ENCODE data around the gene KAT6B. TPM values are rescaled to one million over a fixed set of nuclear protein-coding genes. Genes with fewer than 3 reads are reported as not detected.
"Not testable (repeated sequence)": the region's sequence is repeated elsewhere in the genome, so short reads cannot be mapped to it uniquely, and the experiment has no call there.

The KAT6B gene
- polyA plus RNA-seq, 1 donor from 2014 or later, result 11.5 TPM

DNA sequence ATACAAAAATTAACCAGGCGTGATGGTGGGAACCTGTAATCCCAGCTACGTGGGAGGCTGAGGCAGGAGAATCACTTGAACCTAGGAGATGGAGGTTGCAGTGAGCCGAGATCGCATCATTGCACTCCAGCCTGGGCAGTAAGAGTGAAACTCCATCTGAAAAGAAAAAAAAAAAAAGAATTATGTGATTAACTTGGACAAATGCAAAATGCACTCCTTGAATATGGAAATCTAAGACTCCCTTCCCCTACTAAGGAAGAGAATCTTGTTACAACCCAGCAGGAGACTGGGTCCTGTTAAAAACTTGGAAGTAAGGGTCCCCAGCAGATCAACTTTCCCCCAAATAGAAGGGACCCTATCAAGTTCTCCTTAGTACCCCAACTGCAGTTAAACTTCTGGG lies 44.5 kb upstream of the KAT6B start:
- H2AFZ ChIP-seq (ENCODE audit: low read depth, low read length); H3K9me3 ChIP-seq (ENCODE audit: low read length); H3K27ac ChIP-seq (ENCODE audit: low read length); H3K4me3 ChIP-seq (ENCODE audit: low read length); H4K20me1 ChIP-seq (ENCODE audit: insufficient read depth); H3K36me3 ChIP-seq (ENCODE audit: insufficient read depth, low read length); H3K79me2 ChIP-seq (replicated peaks; ENCODE audit: insufficient read depth, low read length); H3K9ac ChIP-seq (ENCODE audit: low read length); H3K27me3 ChIP-seq (ENCODE audit: insufficient read depth, low read depth, low read length); H3K9me2 ChIP-seq (ENCODE audit: insufficient read depth, low read length); H3F3A ChIP-seq (ENCODE audit: insufficient read depth, low read length, poor library complexity, severe bottlenecking); H3K4me2 ChIP-seq (ENCODE audit: low read length): not testable (repeated sequence)

DNA sequence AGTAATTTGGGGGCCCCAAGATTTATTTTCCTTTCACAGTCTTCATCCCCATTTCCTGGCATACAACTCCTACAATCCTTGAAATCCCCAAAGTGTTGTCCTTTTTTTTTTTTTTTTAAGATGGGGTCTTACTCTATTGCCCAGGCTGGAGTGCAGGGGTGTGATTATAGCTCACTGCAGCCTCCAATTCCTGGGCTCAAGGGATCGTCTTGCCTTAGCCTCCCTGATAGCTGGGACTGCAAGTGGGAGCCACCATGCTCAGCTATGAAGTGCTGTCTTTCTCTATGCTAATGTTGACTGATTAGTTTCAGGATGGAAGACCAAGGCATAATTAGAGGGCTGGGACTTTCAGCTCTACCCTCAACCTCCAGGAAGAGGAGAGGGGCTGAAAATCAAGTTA lies 41.9 kb upstream of the KAT6B start:
- Histone ChIP-seq H3K27ac (ENCODE audit: low read length) (no peak overlapping the region), H3K4me3 (ENCODE audit: low read length) (no peak overlapping the region), H3F3A (ENCODE audit: insufficient read depth, low read length, poor library complexity, severe bottlenecking) (no peaks in the 10 kb centered on the region), H2AFZ (ENCODE audit: low read depth, low read length) (no peak overlapping the region), H4K20me1 (ENCODE audit: insufficient read depth) (no peaks in the 10 kb centered on the region), H3K9ac (ENCODE audit: low read length) (no peak overlapping the region), H3K4me2 (ENCODE audit: low read length) (no peak overlapping the region), H3K27me3 (ENCODE audit: insufficient read depth, low read depth, low read length) (no peaks in the 10 kb centered on the region), H3K9me2 (ENCODE audit: insufficient read depth, low read length) (no peaks in the 10 kb centered on the region), H3K79me2 (replicated peaks; ENCODE audit: insufficient read depth, low read length) (no peaks in the 10 kb centered on the region), H3K9me3 (ENCODE audit: low read length) (no peaks in the 10 kb centered on the region), H3K36me3 (ENCODE audit: insufficient read depth, low read length) (no peaks in the 10 kb centered on the region)
- TF ChIP-seq TAF1 (IDR thresholded peaks at IDR 0.05; ENCODE audit: low read depth) (no peak), POLR2AphosphoS5 (IDR thresholded peaks at IDR 0.05) (no peak), EP300 (conservative IDR thresholded peaks at IDR 0.05; ENCODE audit: poor library complexity, severe bottlenecking) (no peak), RAD21 (conservative IDR thresholded peaks at IDR 0.05) (no peak)

DNA sequence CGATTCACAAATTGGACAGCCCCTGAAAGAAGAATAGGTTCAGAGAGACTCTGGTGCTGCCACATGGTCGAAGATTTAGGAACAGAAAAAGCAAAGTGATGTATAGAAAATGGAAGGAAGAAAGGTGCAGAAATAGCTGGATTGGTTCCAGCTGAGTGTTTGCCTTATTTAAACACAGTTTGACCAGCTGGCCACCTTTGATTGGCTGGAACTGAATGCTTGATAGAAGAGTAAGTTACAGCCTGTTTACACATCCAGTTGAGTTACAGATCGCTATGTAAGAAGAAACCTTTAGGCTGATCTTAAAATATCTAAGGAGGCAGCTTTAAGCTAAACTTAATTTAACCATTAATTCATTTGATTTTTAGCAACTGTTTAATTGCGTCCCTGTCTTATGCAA lies 40.3 kb upstream of the KAT6B start:
- Histone ChIP-seq H2AFZ (ENCODE audit: low read depth, low read length) (no peak overlapping the region), H3F3A (ENCODE audit: insufficient read depth, low read length, poor library complexity, severe bottlenecking) (no peaks in the 10 kb centered on the region), H3K9ac (ENCODE audit: low read length) (no peak overlapping the region), H3K79me2 (replicated peaks; ENCODE audit: insufficient read depth, low read length) (no peaks in the 10 kb centered on the region), H3K9me3 (ENCODE audit: low read length) (no peaks in the 10 kb centered on the region), H3K4me3 (ENCODE audit: low read length) (no peak overlapping the region), H3K9me2 (ENCODE audit: insufficient read depth, low read length) (no peaks in the 10 kb centered on the region), H3K4me2 (ENCODE audit: low read length) (no peak overlapping the region), H3K36me3 (ENCODE audit: insufficient read depth, low read length) (no peaks in the 10 kb centered on the region), H3K27ac (ENCODE audit: low read length) (no peak overlapping the region), H3K27me3 (ENCODE audit: insufficient read depth, low read depth, low read length) (no peaks in the 10 kb centered on the region), H4K20me1 (ENCODE audit: insufficient read depth) (no peaks in the 10 kb centered on the region)
- TF ChIP-seq RAD21 (conservative IDR thresholded peaks at IDR 0.05), result no peak
- TF ChIP-seq, protein P1, sequence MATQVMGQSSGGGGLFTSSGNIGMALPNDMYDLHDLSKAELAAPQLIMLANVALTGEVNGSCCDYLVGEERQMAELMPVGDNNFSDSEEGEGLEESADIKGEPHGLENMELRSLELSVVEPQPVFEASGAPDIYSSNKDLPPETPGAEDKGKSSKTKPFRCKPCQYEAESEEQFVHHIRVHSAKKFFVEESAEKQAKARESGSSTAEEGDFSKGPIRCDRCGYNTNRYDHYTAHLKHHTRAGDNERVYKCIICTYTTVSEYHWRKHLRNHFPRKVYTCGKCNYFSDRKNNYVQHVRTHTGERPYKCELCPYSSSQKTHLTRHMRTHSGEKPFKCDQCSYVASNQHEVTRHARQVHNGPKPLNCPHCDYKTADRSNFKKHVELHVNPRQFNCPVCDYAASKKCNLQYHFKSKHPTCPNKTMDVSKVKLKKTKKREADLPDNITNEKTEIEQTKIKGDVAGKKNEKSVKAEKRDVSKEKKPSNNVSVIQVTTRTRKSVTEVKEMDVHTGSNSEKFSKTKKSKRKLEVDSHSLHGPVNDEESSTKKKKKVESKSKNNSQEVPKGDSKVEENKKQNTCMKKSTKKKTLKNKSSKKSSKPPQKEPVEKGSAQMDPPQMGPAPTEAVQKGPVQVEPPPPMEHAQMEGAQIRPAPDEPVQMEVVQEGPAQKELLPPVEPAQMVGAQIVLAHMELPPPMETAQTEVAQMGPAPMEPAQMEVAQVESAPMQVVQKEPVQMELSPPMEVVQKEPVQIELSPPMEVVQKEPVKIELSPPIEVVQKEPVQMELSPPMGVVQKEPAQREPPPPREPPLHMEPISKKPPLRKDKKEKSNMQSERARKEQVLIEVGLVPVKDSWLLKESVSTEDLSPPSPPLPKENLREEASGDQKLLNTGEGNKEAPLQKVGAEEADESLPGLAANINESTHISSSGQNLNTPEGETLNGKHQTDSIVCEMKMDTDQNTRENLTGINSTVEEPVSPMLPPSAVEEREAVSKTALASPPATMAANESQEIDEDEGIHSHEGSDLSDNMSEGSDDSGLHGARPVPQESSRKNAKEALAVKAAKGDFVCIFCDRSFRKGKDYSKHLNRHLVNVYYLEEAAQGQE (IDR thresholded peaks at IDR 0.05; ENCODE audit: borderline replicate concordance), result no peak
- TF ChIP-seq SMC3 (conservative IDR thresholded peaks at IDR 0.05; ENCODE audit: poor library complexity), result no peak
- no peak for TF ChIP-seq MXI1 (conservative IDR thresholded peaks at IDR 0.05; ENCODE audit: poor library complexity, severe bottlenecking)
- no peak for TF ChIP-seq POLR2AphosphoS5 (IDR thresholded peaks at IDR 0.05)
- no peak for TF ChIP-seq EP300 (conservative IDR thresholded peaks at IDR 0.05; ENCODE audit: poor library complexity, severe bottlenecking)
- TF ChIP-seq TAF1 (IDR thresholded peaks at IDR 0.05; ENCODE audit: low read depth), result no peak
- TF ChIP-seq, protein P2, sequence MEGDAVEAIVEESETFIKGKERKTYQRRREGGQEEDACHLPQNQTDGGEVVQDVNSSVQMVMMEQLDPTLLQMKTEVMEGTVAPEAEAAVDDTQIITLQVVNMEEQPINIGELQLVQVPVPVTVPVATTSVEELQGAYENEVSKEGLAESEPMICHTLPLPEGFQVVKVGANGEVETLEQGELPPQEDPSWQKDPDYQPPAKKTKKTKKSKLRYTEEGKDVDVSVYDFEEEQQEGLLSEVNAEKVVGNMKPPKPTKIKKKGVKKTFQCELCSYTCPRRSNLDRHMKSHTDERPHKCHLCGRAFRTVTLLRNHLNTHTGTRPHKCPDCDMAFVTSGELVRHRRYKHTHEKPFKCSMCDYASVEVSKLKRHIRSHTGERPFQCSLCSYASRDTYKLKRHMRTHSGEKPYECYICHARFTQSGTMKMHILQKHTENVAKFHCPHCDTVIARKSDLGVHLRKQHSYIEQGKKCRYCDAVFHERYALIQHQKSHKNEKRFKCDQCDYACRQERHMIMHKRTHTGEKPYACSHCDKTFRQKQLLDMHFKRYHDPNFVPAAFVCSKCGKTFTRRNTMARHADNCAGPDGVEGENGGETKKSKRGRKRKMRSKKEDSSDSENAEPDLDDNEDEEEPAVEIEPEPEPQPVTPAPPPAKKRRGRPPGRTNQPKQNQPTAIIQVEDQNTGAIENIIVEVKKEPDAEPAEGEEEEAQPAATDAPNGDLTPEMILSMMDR (IDR thresholded peaks at IDR 0.05; ENCODE audit: poor library complexity, severe bottlenecking), result no peak
- TF ChIP-seq EZH2 (IDR thresholded peaks at IDR 0.05; ENCODE audit: borderline replicate concordance, insufficient read depth, low read length, poor library complexity, severe bottlenecking), result no peak
